Smooth muscle cell (in vitro differentiated cells): ENCODE measurements around the gene CNPY3. TPM values are rescaled to one million over a fixed set of nuclear protein-coding genes. Genes with fewer than 3 reads are reported as not detected.
"Not testable (repeated sequence)": the region's sequence is repeated elsewhere in the genome, so short reads cannot be mapped to it uniquely, and the experiment has no call there.

Source experiments
- DNase-seq: peaks from one replicate; lab custom pipeline; 2025; ENCODE audit not compliant: unreplicated experiment; lab: John Stamatoyannopoulos, UW
- H2AFZ ChIP-seq: fragments of 200-600 bp; sonication (generic); 2 replicates; pipeline ENCODE4 v1.6.0; 2016; ENCODE audit warnings: antibody characterized with exemption, low read depth, mild to moderate bottlenecking
- H3F3A ChIP-seq: fragments of 200-600 bp; sonication (generic); 2 replicates; pipeline ENCODE4 v1.6.0; 2017; ENCODE audit warnings: antibody characterized with exemption, low read depth
- H3K27ac ChIP-seq: fragments of 200-600 bp; sonication (generic); 2 replicates; pipeline ENCODE4 v1.5.1; 2016; ENCODE audit warnings: low read depth, mild to moderate bottlenecking
- H3K27me3 ChIP-seq: fragments of 200-600 bp; sonication (generic); 2 replicates; pipeline ENCODE4 v1.6.1; 2016; ENCODE audit warnings: low read depth, mild to moderate bottlenecking
- H3K36me3 ChIP-seq: fragments of 200-600 bp; sonication (generic); 2 replicates; pipeline ENCODE4 v1.5.1; 2016; ENCODE audit warnings: low read depth
- H3K4me1 ChIP-seq: fragments of 200-600 bp; sonication (generic); 2 replicates; pipeline ENCODE4 v1.5.1; 2016; ENCODE audit warnings: low read depth
- H3K4me2 ChIP-seq: fragments of 200-600 bp; sonication (generic); 2 replicates; pipeline ENCODE4 v1.6.0; 2016; ENCODE audit warnings: mild to moderate bottlenecking
- H3K4me3 ChIP-seq: fragments of 200-600 bp; sonication (generic); 2 replicates; pipeline ENCODE4 v1.5.1; 2016; ENCODE audit warnings: mild to moderate bottlenecking
- H3K79me2 ChIP-seq: fragments of 200-600 bp; sonication (generic); 2 replicates; pipeline ENCODE4 v1.6.0; 2016; ENCODE audit warnings: low read depth, mild to moderate bottlenecking
- H3K9ac ChIP-seq: fragments of 200-600 bp; sonication (generic); 2 replicates; pipeline ENCODE4 v1.6.0; 2016; ENCODE audit warnings: low read depth
- H3K9me3 ChIP-seq: fragments of 200-600 bp; sonication (generic); replicated peaks from 2 replicates; pipeline ENCODE4 v1.5.1; 2016; ENCODE audit warnings: low read depth
- H4K20me1 ChIP-seq: fragments of 200-600 bp; sonication (generic); 2 replicates; pipeline ENCODE4 v1.6.0; 2016; ENCODE audit warnings: low read depth
- WGBS: methylation state at CpG from one replicate; pipeline ENCODE4 v1.1.7; 2016; ENCODE audit warnings: low lambda C conversion rate; 5-methylcytosine and 5-hydroxymethylcytosine counted together
- polyA plus RNA-seq: library from polyadenylated mRNA; unstranded; fragments of >200 nt; fragmentation: Nextera tagmentation; extraction: Ambion mirVana; gene quantifications from 2 replicates; pipeline ENCODE4 v1.2.1, GENCODE V29; 2016
- total RNA-seq: library from RNA; depleted of rRNA; stranded (reverse); fragments of >200 nt; gene quantifications from 2 replicates; pipeline ENCODE4 v1.2.3, GENCODE V29; 2014
- TF ChIP-seq, protein P1 (sequence below): fragments of 200-600 bp; sonication (generic); IDR thresholded peaks from 2 replicates; pipeline ENCODE4 v1.5.1; 2017; ENCODE audit warnings: borderline replicate concordance, mild to moderate bottlenecking, antibody characterized with exemption; ENCODE audit not compliant: insufficient read depth, poor library complexity, severe bottlenecking

Gene CNPY3
- total and polyA plus RNA-seq, 2 experiments from 2014 or later, result 20.5 to 51.4 TPM

DNA sequence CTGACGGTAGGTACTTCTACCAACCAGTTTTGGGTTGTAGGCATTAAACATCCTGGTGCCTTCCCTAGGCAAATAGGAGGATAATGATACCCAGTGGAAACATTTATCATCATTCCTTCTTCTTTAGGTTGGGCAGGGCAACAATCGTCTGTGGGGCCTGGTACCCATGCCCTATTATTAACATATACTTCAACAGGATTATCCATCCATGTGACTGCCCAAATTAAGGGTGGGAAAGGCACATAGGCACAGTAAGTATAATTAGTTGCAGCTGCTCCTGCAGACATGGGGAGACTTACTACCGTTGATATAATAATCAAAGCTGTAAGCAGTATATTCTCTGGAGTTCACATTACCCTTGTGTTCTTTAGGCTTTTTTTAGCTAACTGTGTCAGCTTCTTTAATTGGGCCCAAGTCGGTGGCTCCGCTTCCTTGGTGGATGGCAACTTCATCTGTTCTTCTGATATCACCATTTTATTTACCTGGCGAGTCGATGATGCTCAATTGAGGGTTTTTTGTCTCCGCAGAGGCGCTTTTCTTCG is 33.0 kb upstream of the CNPY3 start:
- no peak overlapping the region for H2AFZ ChIP-seq
- H3K4me1 ChIP-seq, result peaks cover 7% of the 10 kb centered on the region
- H3K27ac ChIP-seq, result no peak overlapping the region
- WGBS, result 77% methylated on average over 10 of the region's 10 CpGs
- H3F3A ChIP-seq, result peaks cover 4% of the 10 kb centered on the region
- H4K20me1 ChIP-seq, result no peaks in the 10 kb centered on the region
- TF ChIP-seq, protein P1, sequence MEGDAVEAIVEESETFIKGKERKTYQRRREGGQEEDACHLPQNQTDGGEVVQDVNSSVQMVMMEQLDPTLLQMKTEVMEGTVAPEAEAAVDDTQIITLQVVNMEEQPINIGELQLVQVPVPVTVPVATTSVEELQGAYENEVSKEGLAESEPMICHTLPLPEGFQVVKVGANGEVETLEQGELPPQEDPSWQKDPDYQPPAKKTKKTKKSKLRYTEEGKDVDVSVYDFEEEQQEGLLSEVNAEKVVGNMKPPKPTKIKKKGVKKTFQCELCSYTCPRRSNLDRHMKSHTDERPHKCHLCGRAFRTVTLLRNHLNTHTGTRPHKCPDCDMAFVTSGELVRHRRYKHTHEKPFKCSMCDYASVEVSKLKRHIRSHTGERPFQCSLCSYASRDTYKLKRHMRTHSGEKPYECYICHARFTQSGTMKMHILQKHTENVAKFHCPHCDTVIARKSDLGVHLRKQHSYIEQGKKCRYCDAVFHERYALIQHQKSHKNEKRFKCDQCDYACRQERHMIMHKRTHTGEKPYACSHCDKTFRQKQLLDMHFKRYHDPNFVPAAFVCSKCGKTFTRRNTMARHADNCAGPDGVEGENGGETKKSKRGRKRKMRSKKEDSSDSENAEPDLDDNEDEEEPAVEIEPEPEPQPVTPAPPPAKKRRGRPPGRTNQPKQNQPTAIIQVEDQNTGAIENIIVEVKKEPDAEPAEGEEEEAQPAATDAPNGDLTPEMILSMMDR, result no peak
- no peaks in the 10 kb centered on the region for H3K79me2 ChIP-seq
- no peaks in the 10 kb centered on the region for H3K36me3 ChIP-seq
- no peak for DNase-seq
- H3K9ac ChIP-seq, result no peak overlapping the region
- H3K9me3 ChIP-seq, result no peaks in the 10 kb centered on the region
- H3K27me3 ChIP-seq, result no peaks in the 10 kb centered on the region
- no peak overlapping the region for H3K4me3 ChIP-seq
- H3K4me2 ChIP-seq, result no peak overlapping the region

DNA sequence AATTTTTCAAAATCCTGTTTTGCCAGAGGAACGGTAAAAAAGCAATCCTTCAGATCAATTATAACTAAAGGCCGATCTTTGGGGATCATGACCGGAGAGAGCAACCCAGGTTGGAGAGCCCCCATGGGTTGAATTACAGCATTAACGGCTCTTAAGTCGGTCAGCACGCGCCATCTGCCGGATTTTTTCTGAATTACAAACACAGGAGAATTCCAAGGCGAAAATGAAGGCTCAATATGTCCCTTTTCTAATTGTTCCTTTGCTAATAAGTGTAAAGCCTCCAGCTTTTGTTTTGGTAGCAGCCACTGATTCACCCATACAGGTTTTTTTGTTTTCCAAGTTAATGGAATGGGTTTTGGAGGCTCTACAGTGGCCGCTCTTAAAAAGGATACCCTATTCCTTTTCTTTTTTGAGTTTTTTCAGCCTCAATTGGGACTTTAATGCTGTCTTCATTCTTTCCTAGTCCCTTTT is 30.4 kb upstream of the CNPY3 start:
- Histone ChIP-seq H3K9ac (no peak overlapping the region), H3K79me2 (no peaks in the 10 kb centered on the region), H2AFZ (peak overlapping the region; percentile 75), H3K9me3 (no peaks in the 10 kb centered on the region), H3F3A (no peaks in the 10 kb centered on the region), H3K36me3 (no peaks in the 10 kb centered on the region), H3K4me2 (peak overlapping the region; percentile 62), H3K27me3 (no peaks in the 10 kb centered on the region), H3K4me1 (peaks cover 7% of the 10 kb centered on the region), H4K20me1 (no peaks in the 10 kb centered on the region), H3K4me3 (no peak overlapping the region), H3K27ac (no peak overlapping the region)
- TF ChIP-seq, protein P1, result peak; percentile 63
- peak; percentile 8 for DNase-seq
- WGBS, result 8% methylated on average over 10 of the region's 10 CpGs

DNA sequence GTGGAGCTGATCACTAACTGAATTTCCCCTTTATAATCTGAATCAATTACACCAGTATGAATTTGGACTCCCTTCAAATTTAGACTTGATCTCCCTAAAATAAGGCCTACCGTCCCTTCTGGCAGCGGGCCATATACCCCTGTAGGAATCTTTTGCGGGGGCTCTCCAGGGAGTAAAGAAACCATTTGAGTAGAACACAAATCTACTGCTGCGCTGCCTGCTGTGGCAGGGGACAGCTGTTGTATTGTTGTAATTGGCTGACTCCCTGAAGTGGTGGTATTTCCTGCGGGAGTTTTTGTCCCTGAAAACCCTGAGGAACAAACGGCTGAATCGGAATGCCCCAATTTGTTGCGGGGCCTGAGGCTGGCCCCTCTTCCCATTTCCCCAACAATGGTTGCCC is 29.4 kb upstream of the CNPY3 start:
- H3K9ac ChIP-seq, result no peak overlapping the region
- H2AFZ ChIP-seq, result no peak overlapping the region

DNA sequence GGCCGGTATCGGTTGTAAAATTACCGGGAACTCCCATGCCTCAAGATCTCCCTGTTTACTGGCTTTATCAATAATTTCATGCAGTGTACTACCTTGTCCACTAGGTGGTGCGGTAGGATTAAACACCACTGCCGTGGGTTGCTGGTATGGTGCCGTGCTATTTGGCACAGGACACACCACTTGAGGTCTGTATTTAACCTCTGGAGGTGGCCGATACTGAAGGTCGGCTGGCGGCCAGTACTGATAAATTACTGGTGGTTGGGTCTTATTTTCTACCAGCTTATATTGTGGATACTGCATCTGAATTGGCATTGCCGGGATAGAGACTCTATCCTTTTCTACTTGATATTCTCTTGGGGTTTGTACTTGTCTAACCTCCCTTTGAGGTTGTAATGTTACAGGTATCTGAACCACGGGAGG is 27.7 kb upstream of the CNPY3 start:
- H3K36me3 ChIP-seq, result no peaks in the 10 kb centered on the region
- no peaks in the 10 kb centered on the region for H3K27me3 ChIP-seq
- H3K4me3 ChIP-seq, result no peak overlapping the region
- DNase-seq, result peak; percentile 9
- H3K79me2 ChIP-seq, result no peaks in the 10 kb centered on the region
- H3K27ac ChIP-seq, result no peak overlapping the region
- no peak overlapping the region for H2AFZ ChIP-seq
- 15% methylated on average over 11 of the region's 11 CpGs for WGBS
- no peaks in the 10 kb centered on the region for H3F3A ChIP-seq
- peaks cover 7% of the 10 kb centered on the region for H3K4me1 ChIP-seq
- no peaks in the 10 kb centered on the region for H3K9me3 ChIP-seq
- TF ChIP-seq, protein P1, result peak; percentile 86
- H3K4me2 ChIP-seq, result no peak overlapping the region
- no peaks in the 10 kb centered on the region for H4K20me1 ChIP-seq
- H3K9ac ChIP-seq, result no peak overlapping the region

More for the DNA sequence above, 29.4 kb upstream of the CNPY3 start:
- H3K27ac ChIP-seq, result no peak overlapping the region
- TF ChIP-seq, protein P1, result no peak
- H3K4me3 ChIP-seq, result no peak overlapping the region
- no peak for DNase-seq
- no peak overlapping the region for H3K4me2 ChIP-seq
- no peaks in the 10 kb centered on the region for H3K36me3 ChIP-seq
- no peaks in the 10 kb centered on the region for H3K27me3 ChIP-seq
- H3F3A ChIP-seq, result no peaks in the 10 kb centered on the region
- no peaks in the 10 kb centered on the region for H4K20me1 ChIP-seq
- H3K79me2 ChIP-seq, result no peaks in the 10 kb centered on the region
- H3K9me3 ChIP-seq, result no peaks in the 10 kb centered on the region
- peaks cover 7% of the 10 kb centered on the region for H3K4me1 ChIP-seq
- WGBS, result 77% methylated on average over 8 of the region's 8 CpGs

DNA sequence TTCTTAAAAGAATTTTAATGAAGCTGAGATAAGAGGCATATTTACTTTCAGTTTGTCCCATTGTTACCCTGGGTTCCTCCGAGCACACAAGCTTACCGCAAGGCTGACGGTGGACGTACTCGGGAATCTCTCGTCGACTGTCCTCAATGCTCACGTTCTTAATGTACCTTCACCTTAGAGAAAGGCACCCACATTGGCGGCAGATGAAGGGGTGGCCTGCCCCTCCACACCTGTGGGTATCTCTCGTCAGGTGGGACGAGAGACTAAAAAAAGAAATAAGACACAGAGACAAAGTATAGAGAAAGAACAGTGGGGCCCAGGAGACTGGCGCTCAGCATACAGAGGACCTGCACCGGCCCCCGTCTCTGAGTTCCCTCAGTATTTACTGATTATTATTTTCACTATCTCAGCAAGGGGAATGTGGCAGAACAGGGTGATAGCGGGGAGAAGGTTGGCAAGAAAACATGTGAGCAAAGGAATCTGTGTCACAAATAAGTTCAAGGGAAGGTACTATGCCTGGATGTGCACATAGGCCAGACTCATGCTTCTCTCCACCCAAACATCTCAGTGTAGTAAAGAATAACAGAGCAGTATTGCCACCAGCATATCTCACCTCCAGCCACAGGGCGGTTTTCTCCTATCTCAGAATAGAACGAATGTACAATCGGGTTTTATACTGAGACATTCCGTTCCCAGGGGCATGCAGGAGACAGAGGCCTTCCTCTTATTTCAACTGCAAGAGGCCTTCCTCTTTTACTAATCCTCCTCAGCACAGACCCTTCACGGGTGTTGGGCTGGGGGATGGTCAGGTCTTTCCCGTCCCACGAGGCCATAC is 26.6 kb upstream of the CNPY3 start:
- H3K4me2 ChIP-seq, H3K9me3 ChIP-seq, H3K4me1 ChIP-seq, DNase-seq, H3K9ac ChIP-seq, H3K79me2 ChIP-seq, H3K27ac ChIP-seq, H3K36me3 ChIP-seq, H3F3A ChIP-seq, H4K20me1 ChIP-seq, H3K27me3 ChIP-seq, H2AFZ ChIP-seq: not testable (repeated sequence)
- 84% methylated on average over 22 of the region's 22 CpGs for WGBS
- H3K4me3 ChIP-seq, result peak overlapping the region; percentile 23
